ENCODE measurements around the gene SCUBE1.

The SCUBE1 gene

GRCh38 chr22:43267332-43267980 lies 75.7 kb downstream of the SCUBE1 start:
- TF ChIP-seq CTCF (IDR thresholded peaks at IDR 0.05; ENCODE audit: low read length, missing control alignments) = no peak

GRCh38 chr22:43266076-43266475 lies 77.1 kb downstream of the SCUBE1 start:
- no peak overlapping the region for H3K4me3 ChIP-seq (replicated peaks; ENCODE audit: low read depth, low read length)
- TF ChIP-seq CTCF (IDR thresholded peaks at IDR 0.05; ENCODE audit: low read length, missing control alignments) = no peak
- no peak for DNase-seq (ENCODE audit: low read depth)

More at GRCh38 chr22:43267332-43267980, 75.7 kb downstream of the SCUBE1 start:
- no peak overlapping the region for H3K4me3 ChIP-seq (replicated peaks; ENCODE audit: low read depth, low read length)
- no peak for DNase-seq (ENCODE audit: low read depth)

- no peak for TF ChIP-seq CTCF (IDR thresholded peaks at IDR 0.05; ENCODE audit: low read length, missing control alignments)
- peak; percentile 91 for DNase-seq (ENCODE audit: low read depth)
- peak overlapping the region; percentile 25 for H3K4me3 ChIP-seq (replicated peaks; ENCODE audit: low read depth, low read length)
Observed at GRCh38 chr22:43263645-43264514, 79.3 kb downstream of the SCUBE1 start.

- no peak for TF ChIP-seq CTCF (IDR thresholded peaks at IDR 0.05; ENCODE audit: low read length, missing control alignments)
- H3K4me3 ChIP-seq (replicated peaks; ENCODE audit: low read depth, low read length) = no peak overlapping the region
- DNase-seq (ENCODE audit: low read depth) = peak; percentile 44
Observed at GRCh38 chr22:43262990-43263644, 80.1 kb downstream of the SCUBE1 start.

- TF ChIP-seq CTCF (IDR thresholded peaks at IDR 0.05; ENCODE audit: low read length, missing control alignments) = no peak
- H3K4me3 ChIP-seq (replicated peaks; ENCODE audit: low read depth, low read length) = no peak overlapping the region
- DNase-seq (ENCODE audit: low read depth) = peak; percentile 5
Observed at GRCh38 chr22:43260331-43261231, 82.6 kb downstream of the SCUBE1 start.

- no peak overlapping the region for H3K4me3 ChIP-seq (replicated peaks; ENCODE audit: low read depth, low read length)
- no peak for TF ChIP-seq CTCF (IDR thresholded peaks at IDR 0.05; ENCODE audit: low read length, missing control alignments)
- no peak for DNase-seq (ENCODE audit: low read depth)
Observed at GRCh38 chr22:43257961-43258360, 85.2 kb downstream of the SCUBE1 start.

Data from fibroblast of pulmonary artery (primary cell).